Lung (tissue), 12 donors: ENCODE results near the gene CDHR1. TPM values are rescaled to one million over a fixed set of nuclear protein-coding genes. Genes with fewer than 3 reads are reported as not detected.

Experiments used
- ATAC-seq: fragments of 200-7000 bp; cut with Tn5 transposase; one replicate; pipeline ENCODE4 v1.9.1; 2020; ENCODE audit warnings: moderate number of reproducible peaks; ENCODE audit not compliant: insufficient read depth, low FRiP score
- DNase-seq, 3 donors: peaks; one replicate each; pipeline ENCODE4 v3.0.0-alpha.2; 2013 to 2017
- H3K27ac ChIP-seq, 2 donors: one replicate each; pipeline ENCODE4 v1.5.1; 2013; ENCODE audit warnings: mild to moderate bottlenecking in 2 of 2, moderate library complexity in 2 of 2, control low read depth in 1 of 2, inconsistent platforms in 1 of 2, low read depth in 1 of 2, low read length in 1 of 2
- H3K27me3 ChIP-seq, 3 donors: one replicate each; pipeline ENCODE4 v1.5.1; 2013; ENCODE audit warnings: low read length in 2 of 3; ENCODE audit not compliant: control insufficient read depth in 3 of 3, insufficient read depth in 3 of 3
- H3K36me3 ChIP-seq, 4 donors: one replicate each; pipeline ENCODE4 v1.5.1; 2013; ENCODE audit warnings: low read length in 4 of 4, mild to moderate bottlenecking in 1 of 4, moderate library complexity in 1 of 4; ENCODE audit not compliant: control insufficient read depth in 4 of 4, insufficient read depth in 4 of 4
- H3K4me1 ChIP-seq, 5 donors: one replicate each; pipeline ENCODE4 v1.5.1; 2013; ENCODE audit warnings: low read length in 5 of 5, mild to moderate bottlenecking in 2 of 5, moderate library complexity in 1 of 5; ENCODE audit not compliant: control insufficient read depth in 5 of 5, insufficient read depth in 5 of 5
- H3K4me3 ChIP-seq: one replicate; pipeline ENCODE4 v1.5.1; 2013; ENCODE audit warnings: mild to moderate bottlenecking, control low read depth, moderate library complexity
- H3K9ac ChIP-seq, 2 donors: one replicate each; pipeline ENCODE4 v1.5.1; 2013; ENCODE audit warnings: low read length in 2 of 2, control low read depth in 1 of 2; ENCODE audit not compliant: insufficient read depth in 1 of 2
- H3K9me3 ChIP-seq, 4 donors: one replicate each; pipeline ENCODE4 v1.5.1; 2013; ENCODE audit warnings: low read length in 3 of 4, mild to moderate bottlenecking in 1 of 4, moderate library complexity in 1 of 4; ENCODE audit not compliant: control insufficient read depth in 4 of 4, insufficient read depth in 3 of 4
- CTCF ChIP-seq: IDR thresholded peaks from 2 replicates; pipeline ENCODE4 v1.5.1; 2012; ENCODE audit warnings: mild to moderate bottlenecking; ENCODE audit errors: control extremely low read depth, extremely low read depth
- WGBS, 2 donors: extraction: QIAGEN DNeasy Blood & Tissue Kit; methylation state at CpG; one replicate each; pipeline ENCODE4 v1.1.7; 2013; 5-methylcytosine and 5-hydroxymethylcytosine counted together
- polyA plus RNA-seq, 2 donors: library from polyadenylated mRNA; stranded (reverse); fragments of 200-250 nt; gene quantifications; one replicate each; pipeline ENCODE4 v1.2.1, GENCODE V29; 2013
- total RNA-seq, 2 donors: library from RNA; depleted of rRNA in 1 of 2; stranded (reverse); fragments of >200 nt in 1 of 2; gene quantifications; one replicate each; pipeline ENCODE4 v1.2.1, GENCODE V29; 2014 to 2021
- donor health status: control.
- donor health status: control.
- donor health status: Bipolar disorder and iron deficiency.
- donor health status: healthy.
- donor health status: DM: yes; HTN: yes; CAD: no.

CDHR1 gene
- total and polyA plus RNA-seq, 4 donors, result 0.10 to 0.49 (median 0.32) TPM

GRCh38 chr10:84214046-84214572, 19.8 kb downstream of the CDHR1 start:
- no peak for TF ChIP-seq CTCF
- no peak overlapping the region for H3K27ac ChIP-seq
- no peak for DNase-seq

GRCh38 chr10:84214612-84215235, 20.4 kb downstream of the CDHR1 start:
- H3K4me3 ChIP-seq, result no peak overlapping the region
- no peak for ATAC-seq
- H3K4me1 ChIP-seq, result no peaks in the 10 kb centered on the region
- H3K9me3 ChIP-seq, result peaks cover 0 to 3% (median 0%) of the 10 kb centered on the region in 4 donors
- no peaks in the 10 kb centered on the region for H3K27me3 ChIP-seq
- no peaks in the 10 kb centered on the region for H3K36me3 ChIP-seq
- no peak overlapping the region for H3K9ac ChIP-seq
- no peak for TF ChIP-seq CTCF
- no peak overlapping the region for H3K27ac ChIP-seq
- no peak for DNase-seq
- WGBS, 2 donors, result 54 to 55% methylated on average over 12 of the region's 12 CpGs

More at GRCh38 chr10:84214046-84214572, 19.8 kb downstream of the CDHR1 start:
- Histone ChIP-seq H3K4me3 (no peak overlapping the region), H3K9me3 (no peaks in the 10 kb centered on the region), H3K36me3 (no peaks in the 10 kb centered on the region), H3K9ac (no peak overlapping the region), H3K4me1 (no peaks in the 10 kb centered on the region), H3K27me3 (no peaks in the 10 kb centered on the region)
- peak; percentile 9 for ATAC-seq
- 69 to 74% methylated on average over 25 of the region's 25 CpGs for WGBS, 2 donors

GRCh38 chr10:84216834-84217233, 22.5 kb downstream of the CDHR1 start:
- Histone ChIP-seq H3K9ac (no peak overlapping the region), H3K27ac (no peak overlapping the region), H3K4me3 (no peak overlapping the region), H3K9me3 (peaks cover 0 to 3% (median 0%) of the 10 kb centered on the region in 4 donors), H3K4me1 (no peaks in the 10 kb centered on the region), H3K27me3 (no peaks in the 10 kb centered on the region), H3K36me3 (no peaks in the 10 kb centered on the region)
- DNase-seq (no peak), ATAC-seq (no peak)
- WGBS, 2 donors, result 89 to 94% methylated on average over 9 of the region's 9 CpGs
- TF ChIP-seq CTCF, result no peak
